IPS-18a (cell line): ENCODE measurements around the gene MMD.

Experiments used
- H3K27ac ChIP-seq: one replicate; pipeline ENCODE4 v1.5.1; 2013; ENCODE audit warnings: low read length
- H3K27me3 ChIP-seq: one replicate; pipeline ENCODE4 v1.6.1; 2013; ENCODE audit warnings: mild to moderate bottlenecking, low read length; ENCODE audit not compliant: control insufficient read depth, insufficient read depth
- H3K36me3 ChIP-seq: one replicate; pipeline ENCODE4 v1.6.1; 2013; ENCODE audit warnings: low read depth, low read length; ENCODE audit not compliant: control insufficient read depth
- H3K4me1 ChIP-seq: one replicate; pipeline ENCODE4 v1.6.1; 2013; ENCODE audit warnings: low read depth, low read length; ENCODE audit not compliant: control insufficient read depth
- H3K4me3 ChIP-seq: one replicate; pipeline ENCODE4 v1.5.1; 2013; ENCODE audit warnings: low read length
- H3K9ac ChIP-seq: one replicate; pipeline ENCODE4 v1.6.1; 2013; ENCODE audit warnings: mild to moderate bottlenecking, low read length, moderate library complexity
- H3K9me3 ChIP-seq: one replicate; pipeline ENCODE4 v1.6.1; 2013; ENCODE audit warnings: low read depth, low read length; ENCODE audit not compliant: control insufficient read depth

MMD gene

DNA sequence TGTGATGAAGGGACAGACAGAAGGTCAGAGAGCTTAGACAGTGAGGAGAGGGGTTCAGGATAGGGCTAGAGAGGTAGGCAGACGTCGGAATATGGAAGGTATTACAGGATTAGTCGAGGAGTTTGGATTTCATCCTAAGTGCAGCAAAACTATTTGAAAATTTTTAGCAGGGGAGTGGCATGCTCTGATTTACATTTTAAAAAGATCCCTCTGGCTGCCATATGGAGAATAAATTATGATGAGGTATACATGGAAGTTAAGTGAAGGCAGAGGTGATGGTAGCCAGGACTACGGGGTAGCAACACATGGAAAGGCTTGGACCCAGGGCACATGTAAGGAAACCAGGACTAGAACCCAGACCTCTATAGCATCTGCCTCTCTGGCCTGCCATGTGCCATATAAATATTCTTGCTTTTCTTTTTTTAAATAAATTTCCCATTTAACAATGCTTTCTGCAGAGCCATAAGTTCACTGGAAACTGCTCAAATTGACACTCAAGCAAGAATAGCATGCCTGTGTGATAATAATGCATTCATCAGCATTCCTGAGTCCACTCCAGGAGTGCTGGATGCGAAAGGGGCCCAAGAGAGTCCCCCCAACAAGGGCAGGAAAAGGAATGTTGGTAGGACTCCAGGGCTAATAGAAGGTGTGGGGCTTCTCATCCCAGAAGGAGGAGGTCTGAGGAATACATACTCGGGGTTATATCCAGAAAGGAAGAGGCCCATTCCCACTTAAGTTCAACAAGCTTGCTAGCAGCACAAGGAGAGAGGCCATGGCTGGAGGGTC lies 78.6 kb downstream of the MMD start:
- Histone ChIP-seq H3K9me3 (no peaks in the 10 kb centered on the region), H3K4me3 (no peak overlapping the region), H3K4me1 (no peaks in the 10 kb centered on the region), H3K36me3 (no peaks in the 10 kb centered on the region), H3K27ac (no peak overlapping the region), H3K27me3 (no peaks in the 10 kb centered on the region), H3K9ac (no peak overlapping the region)
